CD4-positive, alpha-beta memory T cell (primary cell): ENCODE measurements around the gene NDUFA6. TPM values are rescaled to one million over a fixed set of nuclear protein-coding genes. Genes with fewer than 3 reads are reported as not detected.

Source experiments
- CTCF ChIA-PET: fragments of 350-600 bp; sonication (Branson Sonifier 250); formaldehyde crosslinking; loops from one replicate; lab custom pipeline; 2021; ENCODE audit warnings: inconsistent platforms; ENCODE audit not compliant: partially characterized antibody; lab: Charles Lee
- POLR2A ChIA-PET: fragments of 350-600 bp; sonication (Branson Sonifier 250); formaldehyde crosslinking; loops from one replicate; lab custom pipeline; 2021; ENCODE audit not compliant: partially characterized antibody; lab: Charles Lee
- DNase-seq, 5 donors: peaks; one replicate each; pipeline versions ENCODE4 v3.0.0 to v3.0.0-alpha.2; 2020 to 2022; ENCODE audit warnings: mixed read lengths in 1 of 5
- H3K27ac ChIP-seq: one replicate; pipeline ENCODE4 v1.7.0; 2013; ENCODE audit warnings: low read depth, low read length
- H3K27me3 ChIP-seq: 2 replicates; pipeline ENCODE4 v1.7.0; 2013; ENCODE audit warnings: mild to moderate bottlenecking, low read length, moderate library complexity; ENCODE audit not compliant: insufficient read depth
- H3K36me3 ChIP-seq: 2 replicates; pipeline ENCODE4 v1.7.0; 2013; ENCODE audit warnings: mild to moderate bottlenecking, low read length, moderate library complexity; ENCODE audit not compliant: insufficient read depth
- H3K4me1 ChIP-seq: 2 replicates; pipeline ENCODE4 v1.7.0; 2013; ENCODE audit warnings: mild to moderate bottlenecking, low read length, moderate library complexity; ENCODE audit not compliant: insufficient read depth
- H3K4me3 ChIP-seq, 2 donors: one replicate each; pipeline ENCODE4 v1.7.0; 2013; ENCODE audit warnings: low read length in 2 of 2, mild to moderate bottlenecking in 1 of 2
- H3K9me3 ChIP-seq, 2 donors: one replicate each; pipeline ENCODE4 v1.7.0; 2013; ENCODE audit warnings: low read length in 2 of 2, control low read depth in 1 of 2; ENCODE audit not compliant: control insufficient read depth in 1 of 2
- H3K27ac Mint-ChIP-seq, 7 donors: one replicate each; pipeline ENCODE4 v1.8.0; 2020 to 2021; ENCODE audit warnings: mixed read lengths in 7 of 7, mild to moderate bottlenecking in 6 of 7, inconsistent platforms in 3 of 7, moderate library complexity in 3 of 7
- H3K27me3 Mint-ChIP-seq, 2 donors: one replicate each; pipeline ENCODE4 v1.8.0; 2020 to 2021; ENCODE audit warnings: mixed read lengths in 2 of 2
- H3K36me3 Mint-ChIP-seq, 2 donors: one replicate each; pipeline ENCODE4 v1.8.0; 2020 to 2021; ENCODE audit warnings: mixed read lengths in 2 of 2, inconsistent platforms in 1 of 2, mild to moderate bottlenecking in 1 of 2
- H3K4me1 Mint-ChIP-seq, 4 donors: one replicate each; pipeline ENCODE4 v1.8.0; 2020 to 2021; ENCODE audit warnings: mixed read lengths in 4 of 4, mild to moderate bottlenecking in 1 of 4
- H3K4me3 Mint-ChIP-seq, 8 donors: one replicate each; pipeline ENCODE4 v1.8.0; 2020 to 2021; ENCODE audit warnings: mixed read lengths in 8 of 8, mild to moderate bottlenecking in 7 of 8, moderate library complexity in 6 of 8, inconsistent platforms in 3 of 8
- H3K9me3 Mint-ChIP-seq, 8 donors: one replicate each; pipeline ENCODE4 v1.8.0; 2020 to 2021; ENCODE audit warnings: mixed read lengths in 8 of 8, mild to moderate bottlenecking in 5 of 8, inconsistent platforms in 3 of 8, moderate library complexity in 1 of 8
- intact Hi-C: fragments of 100-400 bp; cut with micrococcal nuclease; formaldehyde crosslinking; loops from one replicate; pipeline ENCODE4 v1.15.1; 2023
- polyA plus RNA-seq, 2 donors: library from polyadenylated mRNA; unstranded; fragments of 300-500 nt; fragmentation: Illumina TruSeq; gene quantifications; one replicate each; pipeline ENCODE4 v1.2.3, GENCODE V29; 2021
- total RNA-seq, 2 experiments: library from RNA; stranded (reverse); gene quantifications; one replicate each; pipeline ENCODE4 v1.2.3, GENCODE V29; 2021

Gene NDUFA6
- total and polyA plus RNA-seq, 4 experiments from 2014 or later: 42.1 to 153 (median 90.8) TPM

GRCh38 chr22:42067671-42068251, 22.8 kb downstream of the NDUFA6 start:
- POLR2A ChIA-PET: interaction anchor here (1.5 to 4.3 kb wide), 2 partner anchors 12 to 23 kb away, joined by 3 to 39 read pairs; partner anchors contain the start of gene NDUFA6
- DNase-seq: peak in 1 of 5 donors; percentile 3
- Mint-ChIP-seq H3K4me1 (peaks cover 16 to 45% (median 28%) of the 10 kb centered on the region in 4 donors), H3K4me3 (no peak overlapping the region), H3K36me3 (peaks cover 21 to 45% of the 10 kb centered on the region in 2 donors), H3K9me3 (no peaks in the 10 kb centered on the region), H3K27ac (peak overlapping the region in 2 of 7 donors; percentile 5 to 30), H3K27me3 (no peaks in the 10 kb centered on the region)
- intact Hi-C loops: no loop called here
- H3K27ac ChIP-seq: no peak overlapping the region
- CTCF ChIA-PET: no interaction called here
- H3K27me3 ChIP-seq: no peaks in the 10 kb centered on the region
- peaks cover 20% of the 10 kb centered on the region for H3K4me1 ChIP-seq
- no peak overlapping the region for H3K4me3 ChIP-seq
- H3K9me3 ChIP-seq: no peaks in the 10 kb centered on the region
- H3K36me3 ChIP-seq: peaks cover 14% of the 10 kb centered on the region

GRCh38 chr22:42066937-42067336, 23.6 kb downstream of the NDUFA6 start:
- Histone ChIP-seq H3K27me3 (no peaks in the 10 kb centered on the region), H3K4me3 (no peak overlapping the region), H3K4me1 (peaks cover 20% of the 10 kb centered on the region), H3K27ac (no peak overlapping the region), H3K36me3 (peaks cover 18% of the 10 kb centered on the region), H3K9me3 (no peaks in the 10 kb centered on the region)
- ChIA-PET CTCF (no interaction called here), POLR2A (interaction anchor here (1.5 kb wide), 1 partner anchor 13 kb away, joined by 3 read pairs; no protein-coding TSS in a partner anchor)
- Mint-ChIP-seq H3K9me3 (no peaks in the 10 kb centered on the region), H3K36me3 (peaks cover 25 to 50% of the 10 kb centered on the region in 2 donors), H3K4me3 (no peak overlapping the region), H3K27me3 (no peaks in the 10 kb centered on the region), H3K27ac (no peak overlapping the region), H3K4me1 (peaks cover 14 to 40% (median 24%) of the 10 kb centered on the region in 4 donors)
- DNase-seq: peak in 1 of 5 donors; percentile 30
- intact Hi-C loops: no loop called here

DNA sequence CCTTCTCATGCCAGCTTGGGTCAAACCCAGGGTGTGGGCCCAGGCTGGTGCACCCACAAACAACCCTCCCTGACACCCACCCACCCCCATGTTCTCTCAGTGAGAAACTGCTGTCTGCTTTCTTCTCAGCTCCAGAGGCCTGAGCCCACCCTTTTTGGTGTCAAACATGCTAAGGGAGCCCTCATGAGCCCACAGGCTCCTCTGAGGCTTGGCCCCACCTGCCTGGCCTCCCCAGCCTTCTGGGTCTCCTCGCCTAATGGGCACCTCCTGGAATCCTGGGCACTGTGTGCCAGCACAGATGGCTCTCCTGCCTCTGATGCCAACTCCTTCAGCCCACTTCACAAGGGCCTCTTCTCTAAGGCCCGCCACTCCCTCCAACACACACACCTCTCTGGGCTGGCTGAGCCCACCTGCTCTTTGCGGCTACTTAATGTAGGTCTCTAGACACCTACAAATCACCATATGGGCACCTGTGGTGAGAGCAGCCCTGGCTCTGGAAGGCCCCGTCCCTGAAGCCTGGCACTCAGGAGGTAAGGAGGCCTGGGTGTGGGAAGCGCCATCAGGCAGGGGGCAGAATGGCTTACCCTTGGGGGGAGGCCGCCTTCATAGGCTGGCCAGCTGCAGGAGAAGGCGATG, 24.3 kb downstream of the NDUFA6 start:
- Mint-ChIP-seq H3K4me1 (peaks cover 9 to 34% (median 19%) of the 10 kb centered on the region in 4 donors), H3K4me3 (no peak overlapping the region), H3K27ac (peak overlapping the region in 2 of 7 donors; percentile 27 to 31), H3K27me3 (no peaks in the 10 kb centered on the region), H3K36me3 (peaks cover 29 to 52% of the 10 kb centered on the region in 2 donors), H3K9me3 (no peaks in the 10 kb centered on the region)
- H3K27ac ChIP-seq: no peak overlapping the region
- peak in 1 of 5 donors; percentile 33 for DNase-seq
- no peaks in the 10 kb centered on the region for H3K27me3 ChIP-seq
- ChIA-PET POLR2A (interaction anchor here (1.5 kb wide), 1 partner anchor 14 kb away, joined by 3 read pairs; no protein-coding TSS in a partner anchor), CTCF (no interaction called here)
- peaks cover 13% of the 10 kb centered on the region for H3K4me1 ChIP-seq
- no peaks in the 10 kb centered on the region for H3K9me3 ChIP-seq
- peaks cover 20% of the 10 kb centered on the region for H3K36me3 ChIP-seq
- intact Hi-C loops: no loop called here
- H3K4me3 ChIP-seq: no peak overlapping the region

GRCh38 chr22:42065438-42066125, 25.0 kb downstream of the NDUFA6 start:
- ChIA-PET POLR2A (interaction anchor here (0.8 to 1.6 kb wide), 4 partner anchors 10 to 25 kb away, joined by 3 to 8 read pairs (median 6); partner anchors contain the start of genes NDUFA6 and SMDT1), CTCF (no interaction called here)
- H3K4me1 ChIP-seq: peaks cover 10% of the 10 kb centered on the region
- no peak overlapping the region for H3K4me3 ChIP-seq
- intact Hi-C loops: no loop called here
- no peaks in the 10 kb centered on the region for H3K27me3 ChIP-seq
- peaks cover 4 to 27% (median 14%) of the 10 kb centered on the region in 4 donors for H3K4me1 Mint-ChIP-seq
- peaks cover 27% of the 10 kb centered on the region for H3K36me3 ChIP-seq
- H3K9me3 ChIP-seq: no peaks in the 10 kb centered on the region
- DNase-seq: no peak
- H3K9me3 Mint-ChIP-seq: no peaks in the 10 kb centered on the region
- no peaks in the 10 kb centered on the region for H3K27me3 Mint-ChIP-seq
- H3K27ac Mint-ChIP-seq: peak overlapping the region in 2 of 7 donors; percentile 27 to 42
- no peak overlapping the region for H3K27ac ChIP-seq
- no peak overlapping the region for H3K4me3 Mint-ChIP-seq
- peaks cover 35 to 52% of the 10 kb centered on the region in 2 donors for H3K36me3 Mint-ChIP-seq

DNA sequence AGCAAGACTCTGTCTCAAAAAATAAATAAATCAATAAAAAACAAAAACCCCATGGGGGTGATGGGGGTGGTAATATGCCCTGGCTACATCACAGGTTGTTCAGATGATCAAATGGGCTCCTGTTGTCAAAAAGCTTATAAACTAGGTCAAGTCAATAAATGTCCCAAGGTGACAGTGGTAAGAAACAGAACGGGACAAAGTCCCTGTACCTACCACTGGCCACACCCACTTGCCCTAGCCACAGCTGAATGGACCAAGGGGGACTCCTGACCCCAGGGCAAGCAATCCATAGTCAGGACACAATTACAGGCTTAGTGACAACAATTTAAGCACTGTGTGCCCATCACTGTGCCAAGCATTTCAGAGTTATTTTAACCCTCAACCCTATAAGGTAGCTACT, 25.9 kb downstream of the NDUFA6 start:
- H3K27me3 Mint-ChIP-seq: no peaks in the 10 kb centered on the region
- H3K27me3 ChIP-seq: no peaks in the 10 kb centered on the region
- no peak overlapping the region for H3K27ac ChIP-seq
- peak overlapping the region in 1 of 7 donors; percentile 38 for H3K27ac Mint-ChIP-seq
- peaks cover 2 to 17% (median 9%) of the 10 kb centered on the region in 4 donors for H3K4me1 Mint-ChIP-seq
- ChIA-PET CTCF (no interaction called here), POLR2A (interaction anchor here (0.8 to 1.6 kb wide), 4 partner anchors 11 to 26 kb away, joined by 3 to 8 read pairs (median 6); partner anchors contain the start of genes NDUFA6 and SMDT1)
- DNase-seq: no peak
- H3K9me3 ChIP-seq: no peaks in the 10 kb centered on the region
- no peak overlapping the region for H3K4me3 ChIP-seq
- intact Hi-C loops: no loop called here
- peaks cover 36% of the 10 kb centered on the region for H3K36me3 ChIP-seq
- peaks cover 3% of the 10 kb centered on the region for H3K4me1 ChIP-seq
- H3K4me3 Mint-ChIP-seq: no peak overlapping the region
- H3K36me3 Mint-ChIP-seq: peaks cover 43 to 57% of the 10 kb centered on the region in 2 donors
- H3K9me3 Mint-ChIP-seq: no peaks in the 10 kb centered on the region

DNA sequence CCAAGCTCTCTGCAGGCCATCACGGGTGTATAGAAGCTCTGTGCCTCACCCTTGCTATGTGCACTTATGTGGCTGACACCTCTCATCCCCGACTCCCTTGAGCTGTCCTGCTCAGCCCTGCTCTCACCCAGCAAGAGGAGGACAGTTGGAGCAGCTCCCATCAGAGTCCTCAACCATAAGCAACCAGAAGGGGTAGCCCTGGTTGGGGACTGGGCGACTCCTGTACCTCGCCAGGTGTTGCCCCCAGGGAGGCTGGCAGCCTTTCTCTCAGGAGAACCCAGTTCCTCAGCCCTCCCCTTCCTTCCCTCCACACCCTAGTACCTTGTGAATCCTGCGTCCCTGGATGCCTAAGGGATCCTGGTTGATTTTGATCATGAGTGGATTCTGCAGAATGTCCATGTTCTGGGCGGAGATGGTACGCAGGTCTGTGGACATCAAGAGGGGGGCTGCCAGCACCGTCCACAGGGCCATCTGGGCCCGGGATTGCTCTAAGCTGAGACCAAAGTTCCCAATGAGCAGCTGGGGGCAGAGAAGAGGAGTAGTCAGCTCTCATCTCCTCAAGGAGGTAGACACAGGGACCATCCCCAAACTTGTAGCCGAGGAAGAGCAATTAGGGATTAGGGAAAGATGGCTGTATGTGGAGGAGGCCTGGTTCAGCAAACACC, 27.9 kb downstream of the NDUFA6 start:
- CTCF ChIA-PET: interaction anchor here (1.0 kb wide), 1 partner anchor 29 kb away, joined by 3 read pairs; no protein-coding TSS in a partner anchor
- Mint-ChIP-seq H3K27ac (no peak overlapping the region), H3K36me3 (peaks cover 55 to 58% of the 10 kb centered on the region in 2 donors), H3K9me3 (peaks cover 0 to 6% (median 1%) of the 10 kb centered on the region in 8 donors), H3K27me3 (no peaks in the 10 kb centered on the region), H3K4me3 (no peak overlapping the region), H3K4me1 (peaks cover 0 to 5% (median 2%) of the 10 kb centered on the region in 4 donors)
- Histone ChIP-seq H3K4me1 (no peaks in the 10 kb centered on the region), H3K27ac (no peak overlapping the region), H3K27me3 (no peaks in the 10 kb centered on the region), H3K36me3 (peaks cover 38% of the 10 kb centered on the region), H3K9me3 (no peaks in the 10 kb centered on the region), H3K4me3 (no peak overlapping the region)
- no peak for DNase-seq
- POLR2A ChIA-PET: interaction anchor here (1.7 kb wide), 1 partner anchor 63 kb away, joined by 4 read pairs; the partner anchor contains the start of gene WBP2NL
- intact Hi-C loops: no loop called here
